NB4 (cell line): Measurements from ENCODE around the gene DMBX1.

Source experiments
- CTCF ChIP-seq: IDR thresholded peaks from one replicate; pipeline ENCODE4 v1.5.1; 2012; ENCODE audit warnings: low read depth, low read length
- MAX ChIP-seq: IDR thresholded peaks from 2 replicates; pipeline ENCODE4 v1.6.1; 2011; ENCODE audit warnings: low read depth, low read length
- MYC ChIP-seq: IDR thresholded peaks from 2 replicates; pipeline ENCODE4 v1.6.1; 2011; ENCODE audit warnings: low read depth, low read length
- POLR2A ChIP-seq: IDR thresholded peaks from 2 replicates; pipeline ENCODE4 v1.6.1; 2011; ENCODE audit warnings: mild to moderate bottlenecking; ENCODE audit not compliant: insufficient read length; ENCODE audit errors: extremely low read depth

GRCh38 chr1:46471848-46472492, 17.7 kb upstream of the DMBX1 start:
- TF ChIP-seq POLR2A (no peak), CTCF (no peak), MAX (no peak), MYC (no peak)
